ENCODE data around the gene FAXDC2. TPM values are rescaled to one million over a fixed set of nuclear protein-coding genes. Genes with fewer than 3 reads are reported as not detected.
"Not testable (repeated sequence)": the region's sequence is repeated elsewhere in the genome, so short reads cannot be mapped to it uniquely, and the experiment has no call there.

FAXDC2 gene
- polyA plus RNA-seq, 3 donors: 30.4 to 47.9 (median 33.5) TPM

DNA sequence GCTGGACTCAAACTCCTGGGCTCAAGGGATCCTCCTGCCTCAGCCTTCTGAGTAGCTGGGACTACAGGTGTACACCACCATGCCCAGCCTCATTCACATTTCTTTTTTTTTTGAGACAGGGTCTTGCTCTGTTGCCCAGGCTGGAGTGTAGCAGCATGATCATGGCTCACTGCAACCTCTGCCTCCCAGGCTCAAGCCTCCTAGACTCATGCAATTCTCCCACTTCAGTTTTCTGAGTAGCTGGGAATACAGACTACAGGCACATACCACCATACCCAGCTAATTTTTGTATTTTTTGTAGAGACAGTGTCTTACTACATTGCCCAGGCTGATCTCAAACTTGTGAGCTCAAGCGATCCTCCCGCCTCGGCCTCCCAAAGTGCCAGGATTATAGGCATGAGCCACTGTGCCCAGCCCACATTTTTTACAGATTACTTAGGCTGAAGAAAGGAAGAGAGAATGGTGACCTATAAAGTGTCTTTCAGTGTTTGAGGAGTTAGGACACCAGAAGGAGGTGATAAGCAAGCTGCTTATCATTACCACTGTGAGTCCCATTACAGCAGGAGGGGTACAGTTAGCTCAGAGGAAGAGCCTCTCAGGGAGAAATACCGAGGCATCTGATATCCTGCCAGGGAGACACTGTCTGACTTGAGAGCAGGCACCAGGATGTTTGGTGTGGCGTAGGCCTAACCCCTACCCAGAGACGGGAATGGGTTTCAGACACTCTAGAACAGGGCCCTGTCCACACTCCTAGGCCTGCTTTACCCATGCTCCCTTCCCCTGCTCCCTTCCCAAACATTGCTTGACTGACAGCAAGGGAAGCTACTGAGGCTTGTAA lies 9.7 kb downstream of the FAXDC2 start:
- DNase-seq (ENCODE audit: extremely low read depth in 1 of 11, low read depth in 9 of 11, low spot score in 4 of 11): no peak

DNA sequence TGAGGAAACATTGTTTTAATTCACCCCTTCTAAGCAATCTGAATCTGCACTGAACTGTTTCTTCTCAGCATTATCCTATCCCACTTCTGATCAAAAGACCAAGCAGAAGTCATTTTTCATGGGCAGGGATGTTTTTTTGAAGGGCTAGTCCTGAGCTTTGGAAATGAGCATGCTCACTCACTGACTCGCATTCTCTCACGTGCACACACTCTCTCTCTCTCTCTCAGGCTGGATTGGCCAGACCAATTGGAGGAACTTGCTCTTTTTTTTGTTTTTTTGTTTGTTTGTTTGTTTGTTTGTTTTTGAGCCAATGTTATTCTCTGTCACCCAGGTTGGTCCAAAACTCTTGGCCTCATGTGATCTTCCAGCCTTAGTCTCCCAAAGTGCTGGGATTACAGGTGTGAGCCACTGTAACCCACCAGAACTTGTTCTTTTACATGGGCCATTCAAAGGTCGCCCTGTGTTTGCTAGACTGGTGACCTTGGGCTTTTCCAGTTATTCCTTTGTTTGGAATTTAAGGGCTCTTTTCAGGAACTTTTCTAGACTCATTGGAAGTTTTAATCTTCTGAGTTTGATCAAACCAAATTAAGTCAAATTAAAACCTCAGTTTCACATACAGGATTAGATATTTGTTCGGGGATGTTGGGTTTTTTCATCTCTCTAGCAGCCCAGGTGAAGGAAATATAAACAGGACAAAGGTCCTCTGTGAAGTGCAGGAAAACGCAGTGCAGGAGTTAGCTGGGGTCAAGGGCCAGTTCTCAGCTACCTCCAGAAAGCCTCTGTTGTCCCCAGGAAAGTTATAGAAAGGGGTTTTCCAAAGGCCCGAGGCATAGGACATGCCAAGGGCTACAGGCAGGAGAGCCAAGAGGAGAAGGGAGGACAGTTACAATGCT lies 13.1 kb downstream of the FAXDC2 start:
- DNase-seq (ENCODE audit: extremely low read depth in 1 of 11, low read depth in 9 of 11, low spot score in 4 of 11): no peak

DNA sequence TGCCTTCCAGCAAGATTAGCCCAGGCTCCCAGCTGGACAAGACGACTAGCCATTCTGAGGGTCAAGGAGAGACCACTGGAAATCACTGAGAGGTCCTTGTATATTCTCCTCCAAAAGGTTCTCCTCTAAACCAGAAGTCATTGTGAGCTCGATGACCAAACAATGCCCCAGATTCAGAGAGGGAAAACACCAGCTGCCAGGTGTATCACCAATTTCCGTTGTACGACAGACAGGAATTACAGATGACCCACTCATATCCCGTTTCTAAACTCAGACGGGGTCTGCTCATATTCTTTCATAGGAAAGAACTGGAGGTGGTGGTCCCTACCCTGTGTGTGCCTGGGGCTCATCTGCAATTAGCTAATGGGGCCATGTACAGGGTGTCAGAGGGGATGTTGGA lies 14.2 kb downstream of the FAXDC2 start:
- no peak for DNase-seq (ENCODE audit: extremely low read depth in 1 of 11, low read depth in 9 of 11, low spot score in 4 of 11)

DNA sequence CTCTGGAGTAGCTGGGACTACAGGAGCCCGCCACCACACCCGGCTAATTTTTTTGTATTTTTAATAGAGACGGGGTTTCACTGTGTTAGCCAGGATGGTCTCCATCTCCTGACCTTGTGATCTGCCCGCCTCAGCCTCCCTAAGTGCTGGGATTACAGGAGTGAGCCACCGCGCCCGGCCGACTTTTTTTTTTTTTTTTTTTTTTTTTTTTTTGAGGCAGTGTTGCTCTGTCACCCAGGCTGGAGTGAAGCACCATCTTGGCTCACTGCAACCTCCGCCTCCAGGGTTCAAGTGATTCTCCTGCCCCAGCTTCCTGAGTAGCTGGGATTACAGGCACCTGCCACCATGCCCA lies 14.7 kb downstream of the FAXDC2 start:
- DNase-seq (ENCODE audit: extremely low read depth in 1 of 11, low read depth in 9 of 11, low spot score in 4 of 11): not testable (repeated sequence)

DNA sequence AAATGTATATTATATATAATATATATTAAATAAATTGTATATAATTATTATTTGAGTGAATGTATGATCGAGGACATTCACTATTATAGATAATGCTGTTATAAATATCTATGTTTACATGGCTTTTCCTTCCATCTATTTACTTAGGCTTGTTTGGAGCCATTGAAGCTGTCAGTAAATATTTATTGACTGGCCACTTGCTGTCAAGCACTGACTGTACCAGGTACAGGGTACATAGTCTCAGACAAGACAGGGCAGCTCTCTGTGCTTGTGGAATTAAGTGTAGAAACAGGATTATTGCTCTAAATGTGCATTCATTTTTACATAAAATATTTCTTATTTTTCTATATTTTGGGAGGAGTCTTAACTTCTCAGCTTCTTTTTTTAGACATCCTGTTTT lies 16.4 kb downstream of the FAXDC2 start:
- DNase-seq (ENCODE audit: extremely low read depth in 1 of 11, low read depth in 9 of 11, low spot score in 4 of 11): no peak

DNA sequence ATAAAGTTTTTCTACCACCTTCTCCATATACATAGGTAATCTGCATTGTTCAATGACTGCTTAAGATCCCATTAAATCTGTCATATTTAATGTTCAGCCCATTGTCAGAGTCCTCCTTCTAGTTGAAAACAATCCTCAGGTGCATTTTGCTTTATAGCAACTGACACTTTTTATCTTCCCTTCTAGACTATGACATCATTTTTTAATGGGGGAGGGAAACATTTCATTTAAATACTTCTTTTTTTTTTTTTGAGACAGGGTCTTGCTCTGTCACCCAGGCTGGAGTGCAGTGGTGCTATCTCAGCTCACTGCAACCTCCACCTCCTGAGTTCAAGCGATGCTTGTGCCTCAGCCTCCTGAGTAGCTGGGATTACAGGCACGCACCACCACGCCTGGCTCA lies 17.6 kb downstream of the FAXDC2 start:
- not testable (repeated sequence) for DNase-seq (ENCODE audit: extremely low read depth in 1 of 11, low read depth in 9 of 11, low spot score in 4 of 11)

DNA sequence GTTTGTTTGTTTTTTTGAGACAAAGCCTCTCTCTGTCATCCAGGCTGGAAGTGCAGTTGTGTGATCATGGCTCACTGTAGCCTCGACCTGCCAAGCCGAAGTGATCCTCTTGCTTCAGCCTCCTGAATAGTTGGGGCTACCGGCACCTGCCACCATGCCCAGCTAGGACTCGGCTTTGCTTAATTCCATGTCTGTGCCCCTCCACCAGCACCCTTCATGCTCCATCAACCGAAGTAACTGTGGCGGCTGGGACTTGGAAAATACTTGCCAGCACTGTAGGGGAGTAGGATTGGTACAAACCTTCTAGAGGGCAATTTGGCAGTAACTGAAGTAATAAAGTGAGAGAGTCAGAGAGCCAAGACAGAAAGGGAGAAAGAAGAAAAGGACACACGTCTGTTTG lies 19.0 kb downstream of the FAXDC2 start:
- DNase-seq (ENCODE audit: extremely low read depth in 1 of 11, low read depth in 9 of 11, low spot score in 4 of 11): no peak

DNA sequence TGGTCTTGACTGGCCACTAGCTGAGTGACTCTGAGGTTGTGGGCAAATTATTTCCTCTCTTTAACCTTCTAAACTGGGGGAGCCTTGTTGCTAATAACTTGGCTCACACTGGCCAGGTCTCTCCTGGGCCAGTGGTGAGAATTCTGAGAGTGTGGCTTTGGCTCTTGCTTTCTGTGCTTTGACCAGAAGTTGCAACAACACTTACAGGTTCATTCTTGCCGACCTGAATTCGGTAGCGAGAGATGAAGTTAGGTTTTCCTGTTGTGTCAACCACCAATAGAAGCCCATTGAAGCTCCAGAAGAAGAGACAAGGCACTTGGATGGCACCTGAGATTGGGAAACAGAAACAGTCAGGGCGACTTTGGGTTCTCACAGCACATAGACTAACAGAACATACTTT lies 19.8 kb downstream of the FAXDC2 start:
- no peak for DNase-seq (ENCODE audit: extremely low read depth in 1 of 11, low read depth in 9 of 11, low spot score in 4 of 11)

DNA sequence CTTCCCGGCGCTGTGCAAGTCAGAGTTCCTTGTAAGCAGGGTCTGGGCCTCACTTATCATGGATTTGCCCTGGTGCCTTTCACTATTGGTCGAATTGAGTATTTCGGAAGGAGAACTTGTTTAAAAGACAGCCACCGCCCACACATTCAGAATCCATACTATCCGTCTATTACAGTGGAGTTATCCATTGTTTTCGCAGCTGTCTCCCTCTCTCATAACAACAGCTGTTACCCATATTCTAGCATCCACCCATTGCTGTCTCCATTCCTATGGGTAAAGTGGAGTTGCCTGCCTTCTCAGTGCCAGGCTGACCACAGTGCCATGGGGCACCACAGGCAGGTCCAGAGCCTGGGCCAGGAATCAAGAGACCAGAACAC lies 20.2 kb downstream of the FAXDC2 start:
- DNase-seq (ENCODE audit: extremely low read depth in 1 of 11, low read depth in 9 of 11, low spot score in 4 of 11): no peak

DNA sequence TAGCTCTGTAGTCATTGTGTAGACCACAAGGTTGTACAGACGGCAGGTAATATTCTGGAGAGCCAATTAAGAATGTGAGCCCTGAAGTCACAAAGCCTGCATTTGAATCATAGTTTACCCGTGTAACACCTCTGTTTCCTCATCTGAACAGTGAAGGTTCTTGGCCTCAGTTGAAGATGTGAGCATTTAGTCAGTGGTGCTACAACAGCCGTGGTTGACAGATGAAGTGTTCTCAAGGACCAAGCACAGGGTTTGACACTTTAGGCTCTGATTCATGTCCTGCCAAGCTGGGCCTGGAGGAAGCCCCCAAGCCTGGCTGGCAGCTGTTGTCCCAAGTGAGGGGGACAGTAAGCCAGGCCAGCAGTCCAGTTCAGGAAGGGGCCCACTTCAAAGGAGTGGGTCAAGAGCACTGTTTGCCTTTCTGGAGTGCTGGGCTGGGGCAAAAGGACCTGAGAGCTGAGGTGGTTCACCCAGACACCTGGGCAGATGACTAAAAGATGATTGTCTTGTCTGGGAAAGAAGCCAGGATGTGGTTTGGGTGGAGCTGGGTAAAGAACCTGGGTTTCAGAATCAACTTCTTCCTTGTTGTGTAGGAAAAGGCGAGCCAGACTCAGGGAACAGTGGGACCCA lies 20.7 kb downstream of the FAXDC2 start:
- no peak for DNase-seq (ENCODE audit: extremely low read depth in 1 of 11, low read depth in 9 of 11, low spot score in 4 of 11)

DNA sequence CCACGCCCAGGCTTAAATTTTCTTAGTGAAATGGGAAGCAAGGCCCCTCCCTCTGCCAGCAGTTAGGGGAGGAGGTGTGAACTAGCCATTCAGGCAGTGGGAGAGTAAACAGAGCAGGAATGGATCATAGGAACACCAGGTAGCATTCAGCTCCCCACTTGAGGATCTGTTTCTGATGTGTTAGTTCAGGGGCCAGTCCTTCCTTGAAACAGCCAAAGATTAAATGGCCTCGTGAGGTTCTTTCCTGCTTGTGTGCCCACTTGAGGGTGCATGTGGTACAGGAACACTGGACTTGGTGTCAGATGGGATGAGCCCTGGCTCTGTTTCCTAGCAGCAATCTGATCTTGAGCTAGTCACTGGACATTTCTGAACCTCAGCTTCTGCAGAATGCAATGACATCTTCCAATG lies 21.2 kb downstream of the FAXDC2 start:
- DNase-seq (ENCODE audit: extremely low read depth in 1 of 11, low read depth in 9 of 11, low spot score in 4 of 11): no peak

DNA sequence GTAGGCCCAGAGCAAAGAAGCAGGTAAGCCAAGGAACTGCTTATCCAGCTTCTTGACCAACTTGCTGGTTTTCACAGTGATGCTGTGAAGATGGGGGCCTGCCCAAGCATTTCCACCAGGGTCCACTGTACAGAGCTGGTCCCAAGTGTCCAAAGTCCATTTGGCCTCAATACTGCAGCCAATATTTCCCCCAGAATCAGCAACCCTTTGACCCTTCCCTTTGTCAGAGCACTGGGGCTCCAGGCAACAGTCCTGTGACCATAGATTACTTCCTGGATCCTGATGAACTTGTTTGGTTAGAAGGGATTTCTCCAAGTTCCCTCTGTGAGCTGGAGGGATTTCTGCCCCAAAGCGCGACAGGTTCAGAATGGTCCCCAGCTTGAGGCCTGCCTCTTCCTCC lies 26.3 kb downstream of the FAXDC2 start:
- no peak for DNase-seq (ENCODE audit: extremely low read depth in 1 of 11, low read depth in 9 of 11, low spot score in 4 of 11)

DNA sequence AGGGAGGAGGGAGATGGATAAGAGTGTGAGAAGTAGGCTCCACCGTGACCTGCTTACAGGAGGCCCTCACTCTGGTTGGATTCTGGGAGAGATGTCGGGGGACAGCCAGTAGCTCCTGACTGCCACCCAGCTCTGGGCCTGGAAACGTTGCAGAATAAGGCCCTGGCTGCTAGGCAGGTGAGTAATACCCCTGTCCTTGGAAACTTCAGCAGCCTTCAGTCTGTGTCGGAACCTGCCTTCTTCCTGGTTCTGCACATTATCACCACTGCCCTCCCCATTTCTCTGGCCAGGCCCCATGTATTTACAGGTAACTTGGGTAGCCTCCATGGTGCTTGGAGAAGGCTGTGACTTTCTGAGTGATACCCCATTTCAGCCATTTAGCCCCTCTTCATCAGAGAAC lies 26.8 kb downstream of the FAXDC2 start:
- no peak for DNase-seq (ENCODE audit: extremely low read depth in 1 of 11, low read depth in 9 of 11, low spot score in 4 of 11)

DNA sequence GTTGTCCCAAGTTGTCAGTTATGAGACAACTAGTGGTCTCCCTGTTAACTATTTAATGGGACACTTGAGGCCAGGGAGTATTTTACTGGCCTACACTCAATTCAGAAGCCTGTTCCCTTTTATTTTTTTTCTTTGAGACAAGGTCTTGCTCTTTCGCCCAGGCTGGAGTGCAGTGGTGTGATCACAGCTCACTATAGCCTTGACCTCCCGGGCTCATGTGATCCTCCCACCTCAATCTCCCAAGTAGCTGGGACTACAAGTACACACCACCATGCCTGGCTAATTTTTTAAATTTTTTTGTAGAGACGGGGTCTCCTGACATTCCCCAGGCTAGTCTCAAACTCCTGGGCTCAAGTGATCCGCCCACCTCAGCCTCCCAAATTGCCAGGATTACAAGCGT lies 27.5 kb downstream of the FAXDC2 start:
- DNase-seq (ENCODE audit: extremely low read depth in 1 of 11, low read depth in 9 of 11, low spot score in 4 of 11): not testable (repeated sequence)

DNA sequence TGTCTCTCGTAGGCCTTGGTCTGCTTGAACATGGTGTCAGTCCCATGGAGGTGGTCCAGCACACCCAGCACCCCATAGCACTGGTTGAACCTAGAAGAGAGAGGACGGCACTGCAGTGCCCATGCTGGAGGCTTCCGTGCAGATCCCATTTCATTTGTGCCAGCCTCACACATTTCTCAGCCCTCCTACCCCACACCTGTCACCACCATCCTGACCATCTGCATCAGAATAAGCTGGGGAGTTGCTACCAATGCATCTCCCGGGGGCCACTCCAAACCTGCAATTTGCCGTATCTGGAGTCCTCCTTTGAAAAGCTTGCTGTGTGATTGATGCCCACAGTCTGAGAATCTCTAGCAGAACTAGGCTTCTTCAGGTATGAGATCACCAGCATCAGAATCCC lies 30.0 kb downstream of the FAXDC2 start:
- DNase-seq (ENCODE audit: extremely low read depth in 1 of 11, low read depth in 9 of 11, low spot score in 4 of 11): no peak

DNA sequence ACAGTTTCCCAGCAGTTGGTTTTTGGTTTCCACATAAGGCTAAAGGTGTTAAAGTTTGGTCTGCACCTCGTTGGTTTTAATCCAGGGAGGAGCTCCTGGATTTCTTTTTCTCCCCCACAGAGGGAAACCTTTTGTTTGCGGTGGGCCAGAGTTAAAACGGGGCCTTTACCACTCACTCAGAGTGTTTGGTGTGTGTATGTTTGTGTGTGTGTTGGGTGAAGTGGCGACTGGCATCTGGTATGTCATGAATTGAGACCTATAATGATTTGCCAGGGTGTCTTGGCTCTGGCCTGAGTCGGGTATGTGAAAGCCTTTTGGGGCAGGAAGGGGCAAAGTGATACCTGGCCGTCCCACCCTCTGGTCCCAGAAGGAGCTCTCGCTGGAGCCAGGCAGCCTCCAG lies 30.9 kb downstream of the FAXDC2 start:
- DNase-seq (ENCODE audit: extremely low read depth in 1 of 11, low read depth in 9 of 11, low spot score in 4 of 11): no peak

DNA sequence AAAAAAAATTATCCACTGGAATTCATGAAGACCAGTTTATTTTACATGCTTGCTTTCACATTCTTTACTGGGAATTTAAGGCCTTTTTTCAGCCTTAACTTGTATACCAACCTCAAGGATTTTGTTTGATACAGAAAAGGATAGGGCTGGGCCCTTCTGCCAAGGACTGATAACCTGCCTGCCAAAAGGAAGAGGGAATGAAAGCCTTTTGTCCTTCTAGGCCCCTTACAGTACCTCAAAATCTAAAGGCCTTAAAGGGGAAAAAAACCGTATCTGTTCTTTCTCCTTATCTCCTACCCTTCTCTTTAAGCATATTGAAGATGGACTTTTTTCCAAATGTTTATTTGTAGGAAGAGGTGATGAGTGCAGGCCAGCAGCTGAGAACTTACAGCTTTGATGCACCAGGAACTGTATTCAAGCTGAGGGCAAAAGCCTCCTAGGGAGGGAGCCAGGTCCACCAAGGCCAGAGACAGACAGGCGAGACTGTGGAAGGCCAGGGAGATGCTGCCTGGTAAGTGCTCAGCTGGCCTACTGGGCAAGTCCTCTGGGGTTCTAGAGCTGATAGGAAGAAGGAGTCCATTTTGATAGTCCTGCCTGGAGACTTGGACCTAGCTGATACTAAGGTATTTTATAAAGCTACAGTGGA lies 31.8 kb downstream of the FAXDC2 start:
- no peak for DNase-seq (ENCODE audit: extremely low read depth in 1 of 11, low read depth in 9 of 11, low spot score in 4 of 11)

DNA sequence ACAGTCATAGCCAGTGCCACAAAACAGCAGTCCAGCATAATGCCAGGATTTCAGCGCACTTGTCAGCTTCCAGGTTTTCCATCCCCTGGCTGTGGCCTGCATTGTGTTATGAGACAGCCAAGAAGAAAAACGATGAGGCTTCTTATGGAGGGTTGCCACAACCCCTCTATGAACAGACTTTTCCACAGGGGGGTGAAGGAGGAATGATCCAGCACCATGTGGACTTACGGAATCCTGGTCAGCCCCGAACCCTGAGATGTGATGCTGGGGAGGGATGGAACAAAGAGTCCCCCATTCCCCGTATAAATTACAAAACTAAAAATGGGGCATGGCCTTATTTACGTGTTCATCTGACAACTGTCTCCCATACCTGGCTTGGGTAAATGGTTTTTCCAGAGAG lies 32.6 kb downstream of the FAXDC2 start:
- no peak for DNase-seq (ENCODE audit: extremely low read depth in 1 of 11, low read depth in 9 of 11, low spot score in 4 of 11)

DNA sequence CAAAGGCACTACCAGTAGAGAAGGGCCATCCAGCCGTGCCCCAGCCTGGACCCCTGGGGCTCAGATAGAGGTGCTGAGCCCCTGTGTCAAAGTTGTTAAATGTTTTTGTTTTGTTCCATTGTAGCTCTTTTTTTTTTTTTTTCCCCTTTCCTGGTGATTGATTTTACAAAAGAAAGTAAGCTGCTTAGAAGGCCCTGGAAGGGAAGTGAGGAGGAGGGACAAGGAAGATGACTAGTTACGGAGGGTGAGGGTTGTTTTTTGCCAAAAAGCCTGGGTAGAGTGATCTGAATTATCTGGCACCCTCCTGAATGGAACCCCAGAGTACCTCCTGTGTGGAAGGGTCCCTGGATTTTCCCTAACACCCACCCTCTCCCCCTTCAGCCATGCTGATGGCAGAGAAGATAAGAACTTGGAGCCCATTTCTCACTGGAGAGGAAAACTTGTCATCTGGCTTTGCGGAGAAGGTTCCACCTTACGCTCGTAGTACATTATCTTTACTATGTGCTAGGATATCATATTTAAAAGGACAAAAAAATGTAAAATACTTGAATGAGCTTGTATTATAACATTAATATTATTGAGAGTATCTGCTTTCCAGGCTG lies 33.4 kb downstream of the FAXDC2 start:
- DNase-seq (ENCODE audit: extremely low read depth in 1 of 11, low read depth in 9 of 11, low spot score in 4 of 11): no peak

Data from renal cortex interstitium (tissue), 11 donors.